OCI-LY1 (cell line): ENCODE measurements around the gene JADE1.

Experiments used
- H2AFZ ChIP-seq: fragments of 200-600 bp; sonication (generic), shearing (Covaris generic); 2 replicates; pipeline ENCODE4 v1.6.0; 2014; ENCODE audit warnings: antibody characterized with exemption, mild to moderate bottlenecking, low read length
- H3F3A ChIP-seq: fragments of 200-600 bp; sonication (generic), shearing (Covaris generic); 2 replicates; pipeline ENCODE4 v1.6.0; 2014; ENCODE audit warnings: mild to moderate bottlenecking, antibody characterized with exemption, low read length, moderate library complexity; ENCODE audit not compliant: insufficient read depth
- H3K27ac ChIP-seq: fragments of 200-600 bp; sonication (generic); 2 replicates; pipeline ENCODE4 v1.5.1; 2014; ENCODE audit warnings: low read length, mixed run types, mild to moderate bottlenecking, low read depth; ENCODE audit not compliant: poor library complexity, severe bottlenecking
- H3K27me3 ChIP-seq: fragments of 200-600 bp; sonication (generic); 2 replicates; pipeline ENCODE4 v1.6.0; 2014; ENCODE audit warnings: antibody characterized with exemption, mild to moderate bottlenecking, low read length, moderate library complexity; ENCODE audit not compliant: insufficient read depth
- H3K36me3 ChIP-seq: fragments of 200-600 bp; sonication (generic); 2 replicates; pipeline ENCODE4 v1.6.1; 2014; ENCODE audit warnings: mild to moderate bottlenecking, antibody characterized with exemption, low read length, moderate library complexity, mixed read lengths; ENCODE audit not compliant: insufficient read depth
- H3K4me1 ChIP-seq: fragments of 200-600 bp; sonication (generic); 2 replicates; pipeline ENCODE4 v1.5.1; 2014; ENCODE audit warnings: mild to moderate bottlenecking, low read length, moderate library complexity; ENCODE audit not compliant: insufficient read depth, severe bottlenecking
- H3K4me2 ChIP-seq: fragments of 200-600 bp; sonication (generic), shearing (Covaris generic); 2 replicates; pipeline ENCODE4 v1.6.1; 2014; ENCODE audit warnings: low read length
- H3K4me3 ChIP-seq: fragments of 200-600 bp; sonication (generic); 2 replicates; pipeline ENCODE4 v1.5.1; 2014; ENCODE audit warnings: low read length, low read depth, mild to moderate bottlenecking, mixed read lengths; ENCODE audit not compliant: poor library complexity, severe bottlenecking
- H3K79me2 ChIP-seq: fragments of 200-600 bp; shearing (Covaris generic); 2 replicates; pipeline ENCODE4 v1.6.1; 2016; ENCODE audit warnings: mixed run types, low read length, mixed read lengths; ENCODE audit not compliant: insufficient read depth
- H3K9ac ChIP-seq: fragments of 200-600 bp; sonication (generic), shearing (Covaris generic); 2 replicates; pipeline ENCODE4 v1.6.1; 2014; ENCODE audit warnings: mild to moderate bottlenecking, low read length, mixed read lengths
- H3K9me2 ChIP-seq: fragments of 200-600 bp; sonication (generic), shearing (Covaris generic); 2 replicates; pipeline ENCODE4 v1.6.1; 2014; ENCODE audit warnings: low read depth, mild to moderate bottlenecking, low read length, mixed read lengths
- H3K9me3 ChIP-seq: fragments of 200-600 bp; shearing (Covaris generic); 2 replicates; pipeline ENCODE4 v1.6.1; 2014; ENCODE audit warnings: low read length, mixed read lengths
- H4K20me1 ChIP-seq: fragments of 200-600 bp; sonication (generic), shearing (Covaris generic); 2 replicates; pipeline ENCODE4 v1.6.0; 2016; ENCODE audit warnings: mild to moderate bottlenecking, low read length; ENCODE audit not compliant: insufficient read depth
- CTCF ChIP-seq: fragments of 200-600 bp; sonication (generic), shearing (Covaris generic); IDR thresholded peaks from 2 replicates; pipeline ENCODE4 v1.5.1; 2017; ENCODE audit warnings: mild to moderate bottlenecking, antibody characterized with exemption, low read length, moderate library complexity, mixed read lengths
- EZH2 ChIP-seq: fragments of 200-600 bp; sonication (generic), shearing (Covaris generic); IDR thresholded peaks from 2 replicates; pipeline ENCODE4 v1.8.0; 2017; ENCODE audit warnings: borderline replicate concordance, mixed run types, mild to moderate bottlenecking, antibody characterized with exemption, low read length, moderate library complexity, mixed read lengths

Gene JADE1

GRCh38 chr4:128850252-128850651 is 40.8 kb downstream of the JADE1 start:
- no peak overlapping the region for H3K4me2 ChIP-seq
- TF ChIP-seq EZH2 (no peak), CTCF (no peak)
- H2AFZ ChIP-seq: no peak overlapping the region
- no peaks in the 10 kb centered on the region for H3K27me3 ChIP-seq
- no peak overlapping the region for H3K4me3 ChIP-seq
- no peaks in the 10 kb centered on the region for H3K9me3 ChIP-seq
- H3K79me2 ChIP-seq: no peaks in the 10 kb centered on the region; the same call in 1 of the 2 replicates
- H3F3A ChIP-seq: no peaks in the 10 kb centered on the region
- no peaks in the 10 kb centered on the region for H3K4me1 ChIP-seq
- H3K9me2 ChIP-seq: no peaks in the 10 kb centered on the region
- no peak overlapping the region for H3K9ac ChIP-seq
- no peaks in the 10 kb centered on the region for H4K20me1 ChIP-seq
- peaks cover 99% of the 10 kb centered on the region for H3K36me3 ChIP-seq
- H3K27ac ChIP-seq: no peak overlapping the region

- H3K4me2 ChIP-seq: no peak overlapping the region
- no peak overlapping the region for H3K27ac ChIP-seq
- TF ChIP-seq EZH2 (no peak), CTCF (no peak)
- no peak overlapping the region for H3K4me3 ChIP-seq
- no peaks in the 10 kb centered on the region for H3F3A ChIP-seq
- no peaks in the 10 kb centered on the region for H3K27me3 ChIP-seq
- H3K9me2 ChIP-seq: no peaks in the 10 kb centered on the region
- H4K20me1 ChIP-seq: no peaks in the 10 kb centered on the region
- H3K79me2 ChIP-seq: no peaks in the 10 kb centered on the region; the same call in 1 of the 2 replicates
- no peaks in the 10 kb centered on the region for H3K9me3 ChIP-seq
- H3K9ac ChIP-seq: no peak overlapping the region
- H2AFZ ChIP-seq: no peak overlapping the region
- no peaks in the 10 kb centered on the region for H3K4me1 ChIP-seq
- peaks cover 98% of the 10 kb centered on the region for H3K36me3 ChIP-seq
These were observed 44.2 kb downstream of the JADE1 start for GRCh38 chr4:128853741-128854140.

GRCh38 chr4:128854433-128854832 is 44.9 kb downstream of the JADE1 start:
- Histone ChIP-seq H3K9ac (no peak overlapping the region), H4K20me1 (no peaks in the 10 kb centered on the region), H3F3A (no peaks in the 10 kb centered on the region), H3K9me3 (no peaks in the 10 kb centered on the region), H3K27ac (no peak overlapping the region), H3K79me2 (no peaks in the 10 kb centered on the region; the same call in 1 of the 2 replicates), H3K36me3 (peaks cover 98% of the 10 kb centered on the region), H3K9me2 (no peaks in the 10 kb centered on the region), H3K4me3 (no peak overlapping the region), H3K4me1 (no peaks in the 10 kb centered on the region), H3K27me3 (no peaks in the 10 kb centered on the region), H2AFZ (no peak overlapping the region), H3K4me2 (no peak overlapping the region)
- TF ChIP-seq CTCF (no peak), EZH2 (no peak)
